GM18517 (cell line): Measurements from ENCODE around the gene SLC1A2.

Experiments used
- ATAC-seq: cut with Tn5 transposase; IDR thresholded peaks from one replicate; pipeline ENCODE4 v1.9.1; 2021; ENCODE audit warnings: mild to moderate bottlenecking, moderate library complexity; ENCODE audit not compliant: unreplicated experiment

SLC1A2 gene

DNA sequence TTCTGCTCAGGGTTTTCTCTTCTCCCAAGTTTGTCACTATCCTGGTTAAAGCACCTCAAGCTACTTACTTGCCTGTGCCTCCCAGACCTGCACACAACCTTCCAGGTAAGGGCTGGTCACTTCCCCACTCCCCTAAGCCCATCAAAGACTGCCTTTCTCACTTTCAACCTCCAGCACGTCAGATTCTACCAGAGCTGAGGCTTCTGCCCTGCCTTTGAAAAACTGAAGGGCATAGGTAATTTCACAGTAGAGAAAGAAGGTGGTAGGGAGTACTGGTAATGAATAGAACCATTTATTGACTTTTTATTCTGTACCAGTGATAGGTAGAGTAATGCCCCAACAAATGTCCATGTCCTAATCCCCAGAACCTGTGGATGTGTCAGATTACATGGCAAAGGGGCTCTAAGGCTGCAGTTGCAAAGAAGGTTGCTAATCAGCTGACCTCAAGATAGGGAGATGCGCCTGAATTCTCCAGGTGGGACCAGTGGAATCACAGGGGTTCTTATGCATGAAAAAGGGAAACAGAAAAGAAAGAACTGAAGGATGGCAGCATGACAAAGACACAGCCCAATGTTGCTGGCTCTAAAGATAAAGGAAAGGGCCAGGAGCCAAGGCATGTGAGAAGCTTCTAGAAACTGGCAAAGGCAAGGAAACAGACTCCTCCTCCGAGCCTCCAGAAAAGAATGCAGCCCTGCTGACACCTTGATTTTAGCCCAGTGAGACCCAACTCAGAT lies 89.0 kb downstream of the SLC1A2 start:
- no peak for ATAC-seq

DNA sequence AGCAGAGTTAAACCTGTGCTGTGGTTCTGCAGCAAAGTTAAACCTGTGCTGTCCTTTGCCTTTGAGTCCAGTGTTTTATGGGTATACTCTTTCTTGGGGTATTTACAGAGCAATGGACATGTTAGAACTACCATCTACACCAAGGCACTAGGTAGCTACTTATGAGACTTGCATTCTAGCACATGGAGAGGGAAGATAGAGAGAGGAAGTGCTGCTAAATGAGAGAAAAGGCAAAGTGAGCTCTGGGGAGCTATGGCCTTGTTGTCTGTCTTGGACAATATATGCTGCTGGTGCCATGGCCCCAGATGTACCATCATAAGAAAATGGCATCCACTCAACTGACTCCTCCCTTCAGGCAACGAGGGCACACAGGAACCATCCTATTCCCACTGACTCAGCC lies 91.5 kb downstream of the SLC1A2 start:
- no peak for ATAC-seq

DNA sequence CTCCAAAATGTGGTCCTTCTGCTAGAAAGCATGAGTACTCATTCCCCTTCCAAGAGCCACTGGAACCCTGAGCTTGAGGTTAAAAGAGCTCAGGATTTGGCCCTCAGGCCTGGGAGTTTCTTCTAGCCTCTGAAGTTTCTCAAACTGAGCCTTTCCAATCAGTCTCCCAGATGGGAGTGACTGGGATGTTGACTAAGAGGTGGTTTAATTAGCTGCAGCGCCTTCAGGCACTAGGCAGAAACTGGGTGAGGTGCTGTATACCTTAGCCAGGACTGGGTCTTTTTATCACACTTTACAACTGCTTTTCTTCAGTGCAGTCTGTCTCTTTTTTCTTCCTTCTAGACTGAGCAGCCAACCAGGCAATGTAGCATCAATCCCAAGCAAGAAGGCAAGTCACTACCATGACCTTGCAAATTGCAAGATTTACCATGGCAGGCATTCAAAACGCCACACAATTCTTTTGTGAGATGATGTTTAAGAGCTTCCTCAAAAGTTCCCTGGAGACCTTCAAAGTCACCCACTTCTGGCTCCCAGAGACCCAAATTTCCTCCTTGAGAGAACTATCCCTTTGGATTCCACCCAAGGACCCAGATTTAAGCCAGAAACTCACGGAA lies 93.0 kb downstream of the SLC1A2 start:
- ATAC-seq = no peak

DNA sequence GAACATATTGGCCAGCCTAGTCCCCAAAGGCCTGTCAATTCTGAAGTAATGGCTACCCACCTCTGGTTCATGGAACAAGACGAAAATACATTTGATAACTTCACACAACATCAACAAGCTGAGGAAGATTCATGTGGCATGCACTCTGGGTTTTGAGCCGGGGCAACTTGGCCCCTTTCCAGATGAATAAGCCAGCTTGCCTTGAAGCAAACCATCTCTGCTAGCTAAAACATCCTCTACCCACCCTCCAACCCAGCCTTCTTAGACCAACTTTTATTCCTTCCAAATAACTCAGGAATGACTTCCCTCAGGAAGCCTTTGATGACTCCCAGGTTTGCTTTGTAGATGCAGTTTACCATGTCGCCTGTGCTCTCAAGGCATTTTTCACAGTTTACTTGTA lies 94.4 kb downstream of the SLC1A2 start:
- ATAC-seq = no peak

DNA sequence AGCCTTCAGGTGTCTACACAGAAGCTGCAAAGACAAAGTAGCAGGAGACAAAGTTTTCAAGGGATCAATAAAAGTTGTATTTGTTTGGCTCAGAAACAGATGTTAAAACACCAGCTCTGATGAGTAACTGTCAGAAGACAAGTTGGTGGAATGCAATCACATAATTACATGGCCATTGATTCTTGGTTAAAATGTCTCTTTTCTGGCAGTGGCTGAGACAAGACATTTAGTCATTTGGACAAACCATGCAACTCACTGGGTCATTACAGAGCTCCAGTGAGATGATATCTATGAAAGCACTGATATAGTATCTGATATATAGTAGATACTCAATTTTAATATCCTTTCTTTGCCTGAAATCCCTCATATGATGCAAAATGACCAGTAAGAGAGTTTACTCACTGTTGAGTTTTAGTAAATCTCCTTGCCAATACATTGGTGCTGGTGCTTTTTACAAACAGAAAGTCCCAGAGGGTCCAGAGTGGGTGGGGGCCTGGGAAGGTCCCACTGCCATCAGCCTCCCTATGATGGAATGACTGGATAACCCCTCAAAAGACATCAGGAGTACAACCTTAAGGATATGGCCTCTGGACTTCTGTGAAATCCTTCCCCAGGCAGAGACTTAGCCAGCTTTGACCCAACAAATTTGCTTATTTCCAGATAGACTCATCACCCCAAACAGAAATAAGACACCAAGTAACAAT lies 95.0 kb downstream of the SLC1A2 start:
- ATAC-seq = no peak

DNA sequence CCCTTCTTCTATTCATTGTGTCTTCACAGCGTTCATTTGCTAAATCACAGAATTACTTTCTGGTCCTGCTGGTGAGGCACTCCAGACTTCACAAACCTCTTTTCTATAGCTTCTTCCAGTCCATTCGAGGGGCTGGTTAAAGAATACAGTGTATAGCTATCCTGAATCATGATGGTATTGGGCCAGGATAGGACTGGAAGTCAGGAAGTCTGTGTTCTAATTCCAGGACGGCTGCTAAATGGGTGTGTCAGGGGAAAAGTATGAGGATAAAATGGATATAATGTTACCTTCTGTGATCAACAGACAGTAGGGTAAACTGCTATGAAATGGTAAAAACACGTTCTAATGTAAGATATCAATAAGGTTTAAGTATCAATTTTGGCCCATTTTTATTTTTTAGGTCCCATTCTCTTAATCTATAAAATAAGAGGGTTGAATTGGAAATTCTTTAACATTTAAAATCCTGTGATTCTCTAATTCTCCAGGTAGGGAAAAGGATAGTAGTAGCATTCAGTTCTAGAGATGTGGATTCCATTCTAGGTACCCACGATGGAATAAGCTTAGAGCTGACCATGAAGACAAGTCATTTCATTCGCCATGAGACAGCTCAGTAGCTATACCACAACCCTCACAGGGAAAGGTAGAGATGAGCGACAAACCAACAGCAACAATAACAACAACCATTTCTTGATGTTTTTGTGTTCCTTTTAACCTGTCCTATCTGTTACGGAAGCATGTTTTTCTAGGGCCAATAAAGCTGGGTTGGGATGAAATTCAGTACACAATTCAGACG lies 96.1 kb downstream of the SLC1A2 start:
- no peak for ATAC-seq

DNA sequence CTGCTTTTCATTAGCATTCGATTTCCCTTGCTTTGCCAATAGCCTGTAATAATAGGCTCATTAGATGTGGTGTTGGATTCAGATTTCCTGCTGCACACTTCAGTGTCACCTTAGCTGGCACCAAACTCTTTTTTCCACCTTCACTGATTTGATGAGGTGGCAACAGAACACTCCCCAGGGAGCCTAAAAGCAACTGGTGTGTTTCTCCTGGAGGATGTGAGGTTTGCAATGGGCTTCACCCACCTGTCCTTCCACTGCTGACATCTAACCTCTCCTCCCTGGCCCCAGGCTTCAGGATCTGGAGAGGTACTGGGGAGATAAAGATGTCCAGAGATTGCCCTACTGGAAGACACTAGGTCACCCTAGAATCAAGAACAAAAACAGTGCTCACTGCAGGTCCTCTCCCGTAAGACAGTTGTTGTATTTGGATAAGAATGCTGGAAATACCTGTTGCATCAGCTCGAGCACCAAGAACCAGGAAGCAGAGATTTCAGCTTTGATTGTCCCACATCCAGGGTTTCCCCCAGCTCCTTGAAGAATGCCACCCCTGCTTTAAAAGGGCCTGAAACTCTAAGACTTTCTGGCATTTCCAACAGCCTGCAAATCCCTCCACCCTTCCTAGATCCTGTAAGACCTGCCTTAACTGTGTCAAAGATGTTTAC lies 96.9 kb downstream of the SLC1A2 start:
- ATAC-seq = no peak

DNA sequence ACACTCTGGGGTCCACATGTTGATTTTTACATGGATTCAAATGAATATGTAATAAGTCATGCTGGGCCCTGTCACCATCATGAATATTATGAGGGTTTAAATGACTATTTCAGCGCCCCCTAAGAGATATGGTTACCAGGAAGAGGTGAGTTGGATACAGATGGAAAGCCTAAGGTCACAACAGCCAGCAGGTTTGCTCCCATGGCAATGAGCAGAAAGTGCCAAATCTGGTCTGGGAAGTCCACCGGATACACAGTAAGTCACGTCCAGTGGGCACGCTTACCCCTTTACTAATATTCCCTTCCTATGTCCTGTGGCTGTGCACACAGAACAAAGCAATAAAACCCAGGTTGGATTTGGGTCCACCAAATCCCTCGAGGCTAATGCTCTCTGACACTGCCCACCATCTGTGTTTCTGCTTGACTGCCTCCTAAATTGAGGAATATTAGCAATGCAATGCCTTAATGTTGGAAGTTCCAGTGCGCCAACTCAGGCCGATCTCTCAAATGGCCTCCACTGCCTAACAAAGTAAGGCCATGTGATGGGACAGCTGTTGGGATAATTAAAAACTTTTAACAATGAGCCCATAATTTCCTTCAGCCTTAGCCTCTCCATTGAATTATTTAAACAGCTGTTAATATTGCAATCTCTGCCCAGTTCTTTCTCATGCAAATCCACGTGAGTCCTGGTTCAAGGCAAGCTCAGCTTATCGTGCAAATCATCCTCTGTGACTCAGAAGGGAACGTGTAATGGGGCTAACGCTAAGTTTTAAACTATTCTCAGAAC lies 97.6 kb downstream of the SLC1A2 start:
- no peak for ATAC-seq

DNA sequence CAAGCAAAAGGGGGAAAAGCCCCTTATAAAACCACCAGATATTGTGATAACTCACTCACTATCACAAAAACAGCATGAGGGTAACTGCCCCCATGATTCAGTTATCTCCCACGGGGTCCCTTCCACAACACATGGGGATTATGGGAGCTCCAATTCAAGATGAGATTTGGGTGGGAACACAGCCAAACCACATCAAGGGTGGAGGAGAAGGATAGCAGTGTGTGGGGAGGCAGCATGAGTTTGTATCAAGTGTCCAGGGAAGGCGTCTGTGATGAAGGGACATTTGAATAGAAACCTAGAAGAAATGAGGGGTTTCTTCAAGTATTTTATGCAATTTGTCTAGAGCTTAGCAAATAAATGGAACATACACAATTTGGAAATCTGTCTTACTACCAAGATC lies 98.2 kb downstream of the SLC1A2 start:
- ATAC-seq = no peak

DNA sequence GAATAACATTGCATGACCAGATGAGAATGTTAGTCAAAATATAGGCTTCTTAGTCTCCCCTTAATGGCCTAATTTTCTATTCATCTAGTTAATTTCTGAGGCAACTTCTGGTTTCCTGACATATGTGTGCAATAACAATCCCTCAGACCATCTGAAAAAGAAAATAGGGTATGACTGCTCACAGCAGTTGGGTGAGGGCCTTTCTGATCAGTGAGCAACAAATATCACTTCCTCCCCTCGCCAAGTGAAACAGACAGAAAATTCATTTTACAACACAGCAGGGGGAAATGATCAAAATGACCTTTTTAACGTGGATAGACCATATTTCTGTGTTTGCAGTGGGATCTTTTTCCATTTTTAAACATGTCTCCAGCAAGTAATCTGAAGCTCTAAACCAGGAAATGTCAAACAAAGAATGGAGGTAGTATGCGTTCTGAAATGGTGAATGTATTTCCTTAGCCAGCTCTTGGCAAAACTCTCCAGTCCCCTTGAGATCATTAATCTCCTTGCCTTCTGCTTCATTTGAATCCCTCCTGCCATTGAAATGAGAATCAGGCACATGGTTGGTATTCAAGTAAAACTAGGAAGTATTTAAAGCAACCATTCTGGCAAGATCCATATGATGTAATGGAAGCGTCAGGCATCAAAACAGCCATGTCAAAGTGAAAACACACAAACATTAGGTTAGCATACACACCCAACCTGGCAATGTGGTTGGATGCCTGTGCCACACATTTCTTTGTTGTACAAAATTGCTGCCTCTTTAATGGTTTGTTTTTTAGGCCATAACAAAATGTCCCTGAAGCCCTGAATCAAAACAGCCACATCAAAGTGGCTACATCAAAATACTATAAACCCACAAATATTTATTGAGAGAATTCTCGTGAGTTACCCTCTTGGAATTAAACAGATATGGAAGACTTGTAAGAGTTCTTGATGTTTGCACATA lies 100.1 kb downstream of the SLC1A2 start:
- ATAC-seq = no peak

DNA sequence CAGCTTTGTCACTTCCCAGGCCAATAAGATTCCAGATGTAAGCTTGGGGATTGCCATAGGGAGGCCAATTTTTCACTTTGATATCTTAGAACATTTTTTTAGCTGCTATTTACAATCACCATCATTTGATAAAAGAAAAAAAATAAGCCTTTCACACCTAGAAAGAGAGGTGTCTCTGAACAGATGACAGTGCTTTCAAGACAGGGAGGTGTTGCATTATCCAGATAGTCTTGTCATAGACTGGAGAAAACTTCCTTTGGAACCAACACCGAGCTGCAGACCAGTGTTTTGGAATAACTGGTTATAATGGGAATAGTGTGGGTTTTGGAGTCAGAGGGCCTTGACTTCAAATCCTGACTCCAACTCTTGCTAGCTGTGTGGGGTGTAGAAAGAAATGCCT lies 101.0 kb downstream of the SLC1A2 start:
- no peak for ATAC-seq

DNA sequence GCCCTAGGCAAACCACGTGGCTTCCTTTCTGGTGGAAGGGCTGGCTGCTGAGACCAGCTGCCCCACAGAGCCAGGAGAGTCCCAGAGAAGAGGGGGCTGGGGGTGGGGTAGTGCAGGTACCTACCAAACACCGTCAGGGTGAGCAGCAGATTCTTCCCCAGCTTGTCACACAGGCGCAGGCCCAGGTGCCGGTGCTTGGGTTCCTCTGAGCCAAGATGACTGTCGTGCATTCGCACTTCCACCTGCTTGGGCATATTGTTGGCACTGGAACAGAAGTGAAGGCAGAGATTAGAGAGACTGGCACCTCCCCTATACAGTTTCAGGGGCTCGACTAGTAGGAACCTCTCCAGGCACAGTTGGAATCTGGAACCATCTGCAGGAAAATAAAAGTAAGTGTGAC lies 102.1 kb downstream of the SLC1A2 start:
- no peak for ATAC-seq

DNA sequence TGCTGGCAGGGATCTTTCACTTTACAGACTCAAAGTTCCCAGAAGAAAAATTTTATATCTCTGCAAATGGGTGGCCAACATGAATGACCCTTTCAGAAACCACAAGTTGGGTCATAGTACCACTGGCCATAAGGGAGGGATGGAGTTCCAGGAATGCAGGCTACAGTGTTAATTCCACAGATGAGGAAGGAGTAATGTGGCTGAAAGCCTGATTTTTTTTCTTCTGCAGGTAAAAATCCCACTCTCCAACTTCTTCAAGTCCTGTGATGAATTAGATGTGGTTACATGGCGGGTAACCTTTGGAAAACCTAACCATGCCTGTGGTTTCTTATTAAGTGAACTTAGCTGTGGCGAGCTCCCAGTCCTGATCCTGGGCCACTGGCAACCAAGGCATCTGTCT lies 103.2 kb downstream of the SLC1A2 start:
- ATAC-seq = no peak

DNA sequence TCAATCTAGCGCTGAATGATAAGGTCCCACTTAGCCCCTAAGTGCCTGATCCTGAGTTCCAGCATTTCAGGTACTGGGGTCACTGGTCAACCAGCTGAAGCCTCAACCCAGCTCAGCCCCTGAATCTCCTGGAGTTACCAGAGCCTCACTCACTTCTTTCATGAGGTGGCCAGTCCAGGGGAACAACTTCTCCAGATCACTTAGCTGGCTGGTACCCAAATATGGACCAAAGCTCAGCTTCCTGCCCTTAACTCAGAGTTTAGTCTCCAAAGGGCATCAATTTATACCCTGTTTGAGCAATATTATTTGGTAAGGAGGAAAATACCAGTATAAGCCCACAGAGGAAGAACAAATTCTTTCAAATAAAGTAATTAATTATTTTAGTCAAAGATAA lies 105.6 kb downstream of the SLC1A2 start:
- peak; percentile 16 for ATAC-seq

DNA sequence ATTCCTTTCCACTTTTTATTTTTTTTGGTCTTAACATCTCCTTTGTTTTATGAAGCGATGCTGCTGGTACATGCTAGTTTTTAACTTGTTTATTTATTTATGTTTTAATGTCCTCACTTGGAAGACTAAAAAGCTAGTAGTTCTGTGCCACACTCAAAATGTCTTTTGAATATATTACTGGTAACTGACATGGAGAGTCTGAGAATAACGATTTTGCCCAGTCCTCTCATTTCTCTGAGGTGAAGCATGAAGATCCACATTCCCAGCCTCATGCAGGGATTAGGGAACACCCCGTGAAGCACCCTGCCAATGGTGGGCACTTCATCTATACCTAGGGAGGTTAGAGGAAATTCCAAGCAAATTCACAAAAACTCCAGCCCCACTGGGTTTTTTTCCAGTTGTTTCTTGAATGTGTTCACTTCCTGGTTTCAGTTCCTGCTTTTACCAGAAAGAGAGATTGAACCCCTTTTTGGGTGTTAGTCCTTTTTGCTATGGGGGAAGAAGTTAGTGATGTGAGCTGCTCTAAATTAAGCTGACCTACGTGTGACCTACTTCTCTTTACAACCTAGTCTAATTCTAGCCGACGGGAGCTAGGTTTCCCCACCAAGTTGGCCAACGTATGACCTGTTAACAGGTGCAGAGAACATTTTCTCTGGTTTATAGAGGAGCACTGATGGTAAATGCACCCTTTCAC lies 106.1 kb downstream of the SLC1A2 start:
- ATAC-seq = peak; percentile 90

DNA sequence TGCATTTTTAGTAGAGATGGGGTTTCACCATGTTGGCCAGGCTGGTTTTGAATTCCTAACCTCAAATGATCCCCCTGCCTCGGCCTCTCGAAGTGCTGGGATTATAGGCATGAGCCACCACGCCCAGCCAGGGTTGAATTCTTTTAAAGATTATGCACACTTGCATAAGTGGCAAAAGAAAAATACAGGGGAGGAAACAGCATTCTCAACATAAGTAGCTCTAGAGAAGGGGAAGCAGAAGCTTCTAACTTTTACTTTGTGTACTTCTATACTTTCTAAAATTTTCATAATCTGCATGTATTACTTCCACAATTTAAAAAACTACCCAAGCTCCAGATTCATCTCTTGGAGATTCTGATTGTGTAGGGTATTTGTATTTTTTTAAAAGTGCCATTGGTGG lies 108.0 kb downstream of the SLC1A2 start:
- no peak for ATAC-seq

DNA sequence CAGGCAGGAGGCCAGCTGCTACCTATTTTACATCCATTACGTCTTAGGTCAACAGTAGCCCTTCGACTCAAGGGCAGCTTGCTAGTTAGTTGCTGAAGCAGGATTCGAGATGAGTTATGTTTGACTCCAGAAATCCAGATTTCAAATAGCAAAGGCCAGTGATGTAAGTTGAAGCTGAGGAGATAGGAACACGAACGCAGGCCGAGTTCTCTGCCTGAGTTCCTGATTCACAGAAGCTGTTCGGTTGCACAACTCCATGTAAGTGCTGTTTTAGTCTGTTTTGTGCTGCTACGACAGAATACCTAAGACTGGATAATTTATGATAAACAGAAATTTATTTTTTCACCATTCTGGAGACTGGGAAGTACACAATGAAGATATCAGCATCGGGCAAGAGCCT lies 111.2 kb downstream of the SLC1A2 start:
- ATAC-seq = no peak

DNA sequence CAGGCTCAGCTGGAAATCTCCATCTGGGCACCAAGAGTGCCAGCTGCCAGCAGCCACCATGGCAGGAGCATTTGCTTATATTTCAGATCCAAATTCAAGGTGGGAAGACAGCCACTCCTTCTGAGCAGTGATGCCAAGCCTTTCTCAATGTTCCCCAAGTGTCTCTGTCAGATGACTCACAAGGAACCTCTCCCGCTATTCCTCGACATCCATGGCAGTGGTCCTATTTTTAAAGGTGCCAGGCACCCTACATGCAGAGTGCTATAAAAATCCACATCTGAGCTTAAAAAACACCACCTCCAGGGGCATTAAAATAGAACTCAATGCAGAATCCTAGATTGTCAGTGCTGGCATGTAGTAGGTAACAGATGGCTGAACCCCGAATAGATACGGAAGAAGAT lies 112.1 kb downstream of the SLC1A2 start:
- no peak for ATAC-seq
